Sigmoid colon (tissue), 7 donors: ENCODE results near the gene DKK3. TPM values are rescaled to one million over a fixed set of nuclear protein-coding genes. Genes with fewer than 3 reads are reported as not detected.

Experiments
- DNase-seq: peaks from one replicate; pipeline ENCODE4 v3.0.0-alpha.2; 2019
- H3K27ac ChIP-seq, 4 donors: fragments of 200-600 bp; sonication (generic); one replicate each; pipeline ENCODE4 v1.5.1; 2016 to 2019; ENCODE audit warnings: mild to moderate bottlenecking in 1 of 4
- H3K27me3 ChIP-seq, 3 donors: fragments of 200-600 bp; sonication (generic); one replicate each; pipeline ENCODE4 v1.5.1; 2019; ENCODE audit warnings: mild to moderate bottlenecking in 1 of 3
- H3K36me3 ChIP-seq, 4 donors: fragments of 200-600 bp; sonication (generic); one replicate each; pipeline ENCODE4 v1.5.1; 2016 to 2019
- H3K4me1 ChIP-seq, 4 donors: fragments of 200-600 bp; sonication (generic); one replicate each; pipeline ENCODE4 v1.5.1; 2017 to 2019
- H3K4me3 ChIP-seq, 4 donors: fragments of 200-600 bp; sonication (generic); one replicate each; pipeline ENCODE4 v1.5.1; 2017 to 2019; ENCODE audit warnings: mild to moderate bottlenecking in 2 of 4, moderate library complexity in 1 of 4
- H3K9me3 ChIP-seq, 4 donors: fragments of 200-600 bp in 3 of 4; sonication (generic) in 3 of 4; one replicate each; pipeline versions ENCODE4 v1.5.1 to v1.6.1; 2013 to 2019
- EP300 ChIP-seq, 4 donors: sonication (generic); formaldehyde crosslinking; IDR thresholded peaks; one replicate each; pipeline ENCODE4 v1.6.1; 2017; ENCODE audit warnings: antibody characterized with exemption in 4 of 4
- POLR2A ChIP-seq, 2 donors: fragments of 450-650 bp; IDR thresholded peaks; one replicate each; pipeline ENCODE4 v1.6.1; 2016; ENCODE audit warnings: antibody characterized with exemption in 2 of 2, mild to moderate bottlenecking in 2 of 2, moderate library complexity in 2 of 2
- POLR2AphosphoS5 ChIP-seq, 4 donors: sonication (generic); formaldehyde crosslinking; IDR thresholded peaks; one replicate each; pipeline ENCODE4 v1.6.1; 2017; ENCODE audit warnings: antibody characterized with exemption in 4 of 4
- WGBS, 2 donors: extraction: QIAGEN DNeasy Blood & Tissue Kit; methylation state at CpG; one replicate each; pipeline ENCODE4 v1.1.7; 2013; 5-methylcytosine and 5-hydroxymethylcytosine counted together
- intact Hi-C: fragments of 100-400 bp; cut with DNase I; formaldehyde crosslinking; loops from one replicate; pipeline ENCODE4 v1.15.1; 2023
- polyA plus RNA-seq, 3 donors: library from polyadenylated mRNA; stranded (reverse); fragments of 200-250 nt; gene quantifications; one replicate each; pipeline ENCODE4 v1.2.3, GENCODE V29; 2013
- total RNA-seq, 4 donors: library from RNA; depleted of rRNA; stranded (reverse); fragments of >200 nt; gene quantifications; one replicate each; pipeline ENCODE4 v1.1.0, GENCODE V29; 2016
- TF ChIP-seq, protein P1 (sequence below), 4 experiments: fragments of 450-650 bp in 3 of 4; fragments of 200-600 bp in 1 of 4; IDR thresholded peaks; one replicate each; pipeline ENCODE4 v1.5.1; 2016 to 2019; ENCODE audit warnings: antibody characterized with exemption in 4 of 4, mild to moderate bottlenecking in 3 of 4, moderate library complexity in 2 of 4
- donor health status: healthy with polysubstance abuse.
- donor health status: Bipolar disorder and iron deficiency.
- donor health status: healthy.

The DKK3 gene
- total and polyA plus RNA-seq, 7 donors: 6.0 to 181 (median 83.6) TPM

DNA sequence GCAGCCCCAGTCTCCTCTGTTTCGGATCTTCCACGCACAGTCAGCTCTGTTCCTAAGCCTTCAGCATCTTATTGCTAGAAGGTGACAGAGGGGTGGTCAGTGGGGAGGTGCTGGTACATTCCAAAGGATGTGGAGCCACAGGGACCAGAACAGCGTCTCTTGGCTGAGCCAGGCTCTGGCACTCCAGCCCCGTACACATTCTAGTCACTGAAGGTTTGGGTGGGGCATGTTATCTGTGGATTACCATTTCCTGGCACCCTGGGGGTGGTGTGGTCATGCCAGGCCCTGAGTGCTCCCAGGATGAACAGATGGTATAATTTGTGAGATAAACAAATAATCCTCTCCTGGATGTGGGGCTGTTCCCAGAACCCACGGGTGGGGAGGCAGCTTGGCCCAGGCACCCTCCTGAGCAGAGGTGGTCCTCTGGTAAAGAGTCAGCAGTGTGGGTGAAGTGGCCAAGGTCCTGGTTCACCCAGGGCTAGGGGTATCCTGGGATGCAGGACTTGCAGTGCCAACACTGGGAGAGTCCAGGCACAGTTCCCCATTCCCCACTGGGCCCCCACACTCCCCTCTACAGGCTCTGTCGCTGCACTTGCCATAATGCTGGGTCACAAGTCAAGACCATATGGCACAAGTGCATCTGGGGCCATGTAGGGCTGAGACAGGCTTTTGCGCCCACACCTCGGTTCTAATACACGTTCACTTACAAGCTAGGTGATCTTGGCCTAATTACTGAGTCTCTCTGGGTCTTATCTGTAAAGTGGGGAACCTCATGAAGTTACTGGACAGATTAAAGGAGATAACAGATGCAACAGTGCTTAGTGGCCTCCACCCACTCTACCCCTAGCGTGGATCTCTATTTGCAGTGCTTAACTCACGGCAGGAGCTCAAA lies 33.0 kb downstream of the DKK3 start:
- Histone ChIP-seq H3K36me3 (no peaks in the 10 kb centered on the region), H3K27ac (peak overlapping the region in 3 of 4 donors; percentile 79 to 87 (median 86)), H3K4me3 (no peak overlapping the region), H3K27me3 (no peaks in the 10 kb centered on the region), H3K9me3 (no peaks in the 10 kb centered on the region), H3K4me1 (peaks cover 0 to 89% (median 82%) of the 10 kb centered on the region in 4 donors)
- TF ChIP-seq, protein P1, sequence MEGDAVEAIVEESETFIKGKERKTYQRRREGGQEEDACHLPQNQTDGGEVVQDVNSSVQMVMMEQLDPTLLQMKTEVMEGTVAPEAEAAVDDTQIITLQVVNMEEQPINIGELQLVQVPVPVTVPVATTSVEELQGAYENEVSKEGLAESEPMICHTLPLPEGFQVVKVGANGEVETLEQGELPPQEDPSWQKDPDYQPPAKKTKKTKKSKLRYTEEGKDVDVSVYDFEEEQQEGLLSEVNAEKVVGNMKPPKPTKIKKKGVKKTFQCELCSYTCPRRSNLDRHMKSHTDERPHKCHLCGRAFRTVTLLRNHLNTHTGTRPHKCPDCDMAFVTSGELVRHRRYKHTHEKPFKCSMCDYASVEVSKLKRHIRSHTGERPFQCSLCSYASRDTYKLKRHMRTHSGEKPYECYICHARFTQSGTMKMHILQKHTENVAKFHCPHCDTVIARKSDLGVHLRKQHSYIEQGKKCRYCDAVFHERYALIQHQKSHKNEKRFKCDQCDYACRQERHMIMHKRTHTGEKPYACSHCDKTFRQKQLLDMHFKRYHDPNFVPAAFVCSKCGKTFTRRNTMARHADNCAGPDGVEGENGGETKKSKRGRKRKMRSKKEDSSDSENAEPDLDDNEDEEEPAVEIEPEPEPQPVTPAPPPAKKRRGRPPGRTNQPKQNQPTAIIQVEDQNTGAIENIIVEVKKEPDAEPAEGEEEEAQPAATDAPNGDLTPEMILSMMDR (IDR thresholded peaks at IDR 0.05): no peak
- no peak for TF ChIP-seq POLR2A (IDR thresholded peaks at IDR 0.05)
- no peak for DNase-seq
- 68 to 84% methylated on average over 11 of the region's 11 CpGs for WGBS, 2 donors
- intact Hi-C loops: loop anchor here (5.0 kb wide), 1 partner anchor 67 kb away; no protein-coding TSS in a partner anchor

DNA sequence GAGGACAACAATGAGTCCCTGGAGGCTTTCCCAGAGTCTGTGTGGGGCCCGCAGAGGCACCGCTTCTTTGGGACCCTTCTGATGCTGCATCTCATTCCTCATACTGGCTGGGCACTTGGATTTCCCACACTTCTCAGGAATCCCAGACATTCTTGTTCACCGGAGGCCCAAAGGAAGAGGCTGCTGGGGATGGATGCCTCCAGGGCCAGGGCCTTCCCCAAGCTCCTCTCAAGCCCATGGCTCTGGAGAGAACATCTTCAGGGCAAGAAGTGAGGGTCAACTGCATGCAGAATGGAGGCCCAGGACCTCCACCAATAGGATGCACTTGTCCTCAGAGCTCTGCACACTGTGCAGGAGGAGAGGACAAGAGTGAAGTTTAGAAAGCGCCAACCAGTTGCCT lies 34.6 kb downstream of the DKK3 start:
- WGBS, 2 donors: 84 to 91% methylated on average over 4 of the region's 4 CpGs
- no peaks in the 10 kb centered on the region for H3K27me3 ChIP-seq
- no peak for TF ChIP-seq EP300 (IDR thresholded peaks at IDR 0.05)
- TF ChIP-seq POLR2AphosphoS5 (IDR thresholded peaks at IDR 0.05): no peak
- TF ChIP-seq, protein P1 (IDR thresholded peaks at IDR 0.05): no peak
- TF ChIP-seq POLR2A (IDR thresholded peaks at IDR 0.05): no peak
- peaks cover 0 to 73% (median 71%) of the 10 kb centered on the region in 4 donors for H3K4me1 ChIP-seq
- H3K27ac ChIP-seq: peak overlapping the region; percentile 68 to 86 (median 76)
- H3K4me3 ChIP-seq: no peak overlapping the region
- H3K9me3 ChIP-seq: no peaks in the 10 kb centered on the region
- no peaks in the 10 kb centered on the region for H3K36me3 ChIP-seq
- intact Hi-C loops: loop anchor here (5.0 kb wide), 1 partner anchor 47 kb away; no protein-coding TSS in a partner anchor
- peak; percentile 57 for DNase-seq

DNA sequence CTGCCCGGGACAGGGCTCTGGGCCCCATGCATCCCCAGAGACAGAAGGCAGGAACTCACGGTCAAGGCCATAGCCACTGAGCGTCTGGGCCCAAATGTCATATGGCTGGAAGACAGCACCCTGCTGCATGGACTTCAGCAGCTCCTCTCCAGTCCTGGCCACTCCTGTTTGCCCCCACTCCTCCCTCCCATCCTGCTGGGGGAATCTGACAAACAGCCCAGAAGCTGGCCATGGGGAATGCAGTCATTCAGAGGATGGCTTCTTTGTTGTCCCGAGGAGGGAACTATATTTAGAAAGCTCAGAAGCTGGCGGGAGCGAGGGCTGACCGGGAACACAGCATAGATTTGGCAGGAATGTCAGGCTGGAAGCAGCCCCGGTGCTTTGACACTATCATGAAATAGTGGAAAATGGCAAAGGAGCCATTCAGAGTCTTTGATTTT lies 35.0 kb downstream of the DKK3 start:
- no peaks in the 10 kb centered on the region for H3K9me3 ChIP-seq
- 69 to 86% methylated on average over 8 of the region's 8 CpGs for WGBS, 2 donors
- intact Hi-C loops: loop anchor here (5.0 kb wide), 1 partner anchor 46 kb away; no protein-coding TSS in a partner anchor
- no peak overlapping the region for H3K4me3 ChIP-seq
- peak; percentile 88 for DNase-seq
- TF ChIP-seq, protein P1 (IDR thresholded peaks at IDR 0.05): no peak
- peak in 2 of 4 donors; percentile 35 to 67 for TF ChIP-seq POLR2AphosphoS5 (IDR thresholded peaks at IDR 0.05)
- H3K27me3 ChIP-seq: no peaks in the 10 kb centered on the region
- H3K36me3 ChIP-seq: no peaks in the 10 kb centered on the region
- peaks cover 0 to 72% (median 67%) of the 10 kb centered on the region in 4 donors for H3K4me1 ChIP-seq
- peak overlapping the region; percentile 68 to 86 (median 76) for H3K27ac ChIP-seq

DNA sequence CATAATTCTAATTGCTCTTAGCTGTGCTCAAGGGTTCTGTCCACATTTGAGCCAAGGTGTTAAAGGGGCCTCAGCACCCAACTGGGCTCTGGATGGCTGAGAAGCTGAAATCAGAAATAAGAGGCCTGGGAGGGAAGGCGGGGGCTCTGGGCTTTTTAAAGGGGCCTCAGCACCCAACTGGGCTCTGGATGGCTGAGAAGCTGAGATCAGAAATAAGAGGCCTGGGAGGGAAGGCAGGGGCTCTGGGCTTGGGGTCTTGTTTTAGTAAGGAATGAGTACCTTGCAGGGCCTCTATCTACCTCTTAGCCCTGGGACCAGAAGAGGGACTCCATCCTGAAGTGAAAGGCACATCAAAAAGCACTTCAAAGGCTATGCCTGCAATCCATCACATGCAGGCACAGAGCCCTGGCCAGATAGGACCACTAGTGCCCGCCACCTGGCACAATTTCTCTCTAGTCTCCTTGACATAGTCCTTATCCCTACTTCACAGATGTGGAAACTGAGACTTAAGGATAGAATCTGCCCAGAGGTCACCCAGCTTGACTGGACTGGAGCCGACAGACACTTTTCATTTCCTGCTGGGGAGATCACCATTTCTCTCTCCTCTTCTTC lies 35.6 kb downstream of the DKK3 start:
- no peaks in the 10 kb centered on the region for H3K36me3 ChIP-seq
- 62 to 91% methylated on average over 3 of the region's 3 CpGs for WGBS, 2 donors
- H3K4me3 ChIP-seq: no peak overlapping the region
- no peak for DNase-seq
- peaks cover 0 to 72% (median 62%) of the 10 kb centered on the region in 4 donors for H3K4me1 ChIP-seq
- H3K9me3 ChIP-seq: no peaks in the 10 kb centered on the region
- TF ChIP-seq EP300 (IDR thresholded peaks at IDR 0.05) (no peak), POLR2AphosphoS5 (IDR thresholded peaks at IDR 0.05) (no peak), POLR2A (IDR thresholded peaks at IDR 0.05) (no peak)
- TF ChIP-seq, protein P1 (IDR thresholded peaks at IDR 0.05): no peak
- intact Hi-C loops: loop anchor here (5.0 kb wide), 1 partner anchor 46 kb away; no protein-coding TSS in a partner anchor
- no peaks in the 10 kb centered on the region for H3K27me3 ChIP-seq
- H3K27ac ChIP-seq: peak overlapping the region; percentile 68 to 86 (median 76)
